Measurements from ENCODE around the gene CIAO3. TPM values are rescaled to one million over a fixed set of nuclear protein-coding genes. Genes with fewer than 3 reads are reported as not detected.

The CIAO3 gene
- polyA plus RNA-seq, 6 donors from 2014 or later = 14.1 to 29.6 (median 20.5) TPM

Other genes starting within 250 kb of the CIAO3 start
- gene CAPN15, start 213.3 kb downstream of the CIAO3 start, polyA plus RNA-seq (ENCODE audit: low read depth in 6 of 6) = 10 to 100 TPM in 1 of 6 donors, 1 to 10 TPM in 5; 4.3 to 11.0 (median 5.0) TPM
- not detected for gene PRR35, start 180.6 kb downstream of the CIAO3 start, polyA plus RNA-seq (ENCODE audit: low read depth in 6 of 6)
- 1 to 10 TPM in 4 of 6 donors, under 1 TPM in 2; 0.90 to 3.4 (median 1.9) TPM for gene NHLRC4, start 174.0 kb downstream of the CIAO3 start, polyA plus RNA-seq (ENCODE audit: low read depth in 6 of 6)
- 10 to 100 TPM in 5 of 6 donors, 1 to 10 TPM in 1; 4.5 to 22.2 (median 12.7) TPM for gene PIGQ, start 171.0 kb downstream of the CIAO3 start, polyA plus RNA-seq (ENCODE audit: low read depth in 6 of 6)
- 10 to 100 TPM in 2 of 6 donors, 1 to 10 TPM in 4; 6.8 to 14.5 (median 9.4) TPM for gene RAB40C, start 150.9 kb downstream of the CIAO3 start, polyA plus RNA-seq (ENCODE audit: low read depth in 6 of 6)
- gene WFIKKN1, start 110.0 kb downstream of the CIAO3 start, polyA plus RNA-seq (ENCODE audit: low read depth in 6 of 6) = not detected
- gene METTL26, start 104.7 kb downstream of the CIAO3 start, polyA plus RNA-seq (ENCODE audit: low read depth in 6 of 6) = 10 to 100 TPM; 66.3 to 87.6 (median 84.9) TPM
- gene MCRIP2, start 99.2 kb downstream of the CIAO3 start, polyA plus RNA-seq (ENCODE audit: low read depth in 6 of 6) = 10 to 100 TPM; 20.8 to 46.6 (median 22.7) TPM
- gene WDR90, start 91.6 kb downstream of the CIAO3 start, polyA plus RNA-seq (ENCODE audit: low read depth in 6 of 6) = 1 to 10 TPM in 2 of 6 donors, under 1 TPM in 3, not detected in 1; 0.75 to 2.3 (median 0.90) TPM
- gene RHOT2, start 72.9 kb downstream of the CIAO3 start, polyA plus RNA-seq (ENCODE audit: low read depth in 6 of 6) = 10 to 100 TPM; 22.1 to 49.1 (median 35.0) TPM
- gene RHBDL1, start 65.3 kb downstream of the CIAO3 start, polyA plus RNA-seq (ENCODE audit: low read depth in 6 of 6) = not detected
- 100 to 1,000 TPM; 121 to 180 (median 128) TPM for gene STUB1, start 60.6 kb downstream of the CIAO3 start, polyA plus RNA-seq (ENCODE audit: low read depth in 6 of 6)
- gene JMJD8, start 56.7 kb downstream of the CIAO3 start, polyA plus RNA-seq (ENCODE audit: low read depth in 6 of 6) = 10 to 100 TPM; 38.1 to 62.6 (median 40.0) TPM
- gene WDR24, start 50.6 kb downstream of the CIAO3 start, polyA plus RNA-seq (ENCODE audit: low read depth in 6 of 6) = 10 to 100 TPM in 4 of 6 donors, 1 to 10 TPM in 2; 4.6 to 16.2 (median 11.4) TPM
- gene FBXL16, start 35.2 kb downstream of the CIAO3 start, polyA plus RNA-seq (ENCODE audit: low read depth in 6 of 6) = 1 to 10 TPM in 1 of 6 donors, under 1 TPM in 4, not detected in 1; 0.23 to 7.9 (median 0.56) TPM
- 10 to 100 TPM in 1 of 6 donors, 1 to 10 TPM in 4, not detected in 1; 4.0 to 10.2 (median 6.2) TPM for gene METRN, start 25.9 kb downstream of the CIAO3 start, polyA plus RNA-seq (ENCODE audit: low read depth in 6 of 6)
- 10 to 100 TPM; 21.5 to 62.0 (median 38.0) TPM for gene ANTKMT, start 19.9 kb downstream of the CIAO3 start, polyA plus RNA-seq (ENCODE audit: low read depth in 6 of 6)
- gene CCDC78, start 14.6 kb downstream of the CIAO3 start, polyA plus RNA-seq (ENCODE audit: low read depth in 6 of 6) = under 1 TPM in 2 of 6 donors, not detected in 4; 0.41 to 0.95 TPM
- gene HAGHL, start 13.9 kb downstream of the CIAO3 start, polyA plus RNA-seq (ENCODE audit: low read depth in 6 of 6) = 1 to 10 TPM; 1.5 to 8.5 (median 2.9) TPM
- gene MSLN, start 19.7 kb upstream of the CIAO3 start, polyA plus RNA-seq (ENCODE audit: low read depth in 6 of 6) = not detected
- 10 to 100 TPM; 24.5 to 43.9 (median 33.7) TPM for gene RPUSD1, start 47.4 kb upstream of the CIAO3 start, polyA plus RNA-seq (ENCODE audit: low read depth in 6 of 6)
- 1 to 10 TPM; 3.4 to 8.4 (median 4.6) TPM for gene CHTF18, start 47.6 kb upstream of the CIAO3 start, polyA plus RNA-seq (ENCODE audit: low read depth in 6 of 6)
- gene GNG13, start 59.7 kb upstream of the CIAO3 start, polyA plus RNA-seq (ENCODE audit: low read depth in 6 of 6) = not detected
- 10 to 100 TPM in 5 of 6 donors, 1 to 10 TPM in 1; 8.2 to 19.6 (median 13.2) TPM for gene LMF1, start 230.0 kb upstream of the CIAO3 start, polyA plus RNA-seq (ENCODE audit: low read depth in 6 of 6)
- gene SOX8, start 240.8 kb upstream of the CIAO3 start, polyA plus RNA-seq (ENCODE audit: low read depth in 6 of 6) = not detected

Measured in naive B cell (primary cell).